ENCODE measurements around the gene UBA1. TPM values are rescaled to one million over a fixed set of nuclear protein-coding genes. Genes with fewer than 3 reads are reported as not detected.

The UBA1 gene
- total RNA-seq, 1 experiment from 2014 or later, result 275 TPM

DNA sequence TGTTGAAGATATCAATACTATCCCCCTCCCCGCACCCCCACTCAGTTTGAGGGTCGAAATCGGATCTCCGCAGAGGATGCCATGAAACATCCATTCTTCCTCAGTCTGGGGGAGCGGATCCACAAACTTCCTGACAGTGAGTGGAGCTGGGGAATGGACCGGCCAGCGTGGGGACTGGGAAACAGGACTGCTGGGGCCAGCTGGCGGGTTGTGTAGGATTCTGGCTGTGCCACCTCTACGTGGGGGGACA lies 33.6 kb downstream of the UBA1 start:
- Histone ChIP-seq H3K4me2 (ENCODE audit: low read length) (no peak overlapping the region), H2AFZ (ENCODE audit: low read depth, low read length, poor library complexity, severe bottlenecking) (no peak overlapping the region), H4K20me1 (ENCODE audit: insufficient read depth) (no peaks in the 10 kb centered on the region), H3K9ac (ENCODE audit: low read length) (no peak overlapping the region), H3K36me3 (ENCODE audit: control insufficient read depth in 1 of 2, insufficient read depth in 2 of 2, low read length in 2 of 2) (peaks cover 14 to 23% of the 10 kb centered on the region in 2 experiments), H3K4me1 (ENCODE audit: control insufficient read depth in 1 of 2, insufficient read depth in 2 of 2, low read length in 2 of 2) (peaks cover 2 to 9% of the 10 kb centered on the region in 2 experiments; a peak in 1 of 4 replicates), H3K9me3 (ENCODE audit: control insufficient read depth in 1 of 2, insufficient read depth in 1 of 2, low read depth in 1 of 2, low read length in 2 of 2) (no peaks in the 10 kb centered on the region), H3K4me3 (replicated peaks in 1 of 2; ENCODE audit: low read depth in 1 of 2, low read length in 2 of 2) (no peak overlapping the region), H3K9me2 (ENCODE audit: insufficient read depth) (no peaks in the 10 kb centered on the region), H3K79me2 (ENCODE audit: insufficient read depth, low read length) (peaks cover 12% of the 10 kb centered on the region), H3K27me3 (ENCODE audit: insufficient read depth, low read length) (no peaks in the 10 kb centered on the region), H3K27ac (ENCODE audit: low read depth, low read length) (no peak overlapping the region)
- no peak for TF ChIP-seq SP1 (IDR thresholded peaks at IDR 0.05; ENCODE audit: low read depth)
- TF ChIP-seq, protein P1, sequence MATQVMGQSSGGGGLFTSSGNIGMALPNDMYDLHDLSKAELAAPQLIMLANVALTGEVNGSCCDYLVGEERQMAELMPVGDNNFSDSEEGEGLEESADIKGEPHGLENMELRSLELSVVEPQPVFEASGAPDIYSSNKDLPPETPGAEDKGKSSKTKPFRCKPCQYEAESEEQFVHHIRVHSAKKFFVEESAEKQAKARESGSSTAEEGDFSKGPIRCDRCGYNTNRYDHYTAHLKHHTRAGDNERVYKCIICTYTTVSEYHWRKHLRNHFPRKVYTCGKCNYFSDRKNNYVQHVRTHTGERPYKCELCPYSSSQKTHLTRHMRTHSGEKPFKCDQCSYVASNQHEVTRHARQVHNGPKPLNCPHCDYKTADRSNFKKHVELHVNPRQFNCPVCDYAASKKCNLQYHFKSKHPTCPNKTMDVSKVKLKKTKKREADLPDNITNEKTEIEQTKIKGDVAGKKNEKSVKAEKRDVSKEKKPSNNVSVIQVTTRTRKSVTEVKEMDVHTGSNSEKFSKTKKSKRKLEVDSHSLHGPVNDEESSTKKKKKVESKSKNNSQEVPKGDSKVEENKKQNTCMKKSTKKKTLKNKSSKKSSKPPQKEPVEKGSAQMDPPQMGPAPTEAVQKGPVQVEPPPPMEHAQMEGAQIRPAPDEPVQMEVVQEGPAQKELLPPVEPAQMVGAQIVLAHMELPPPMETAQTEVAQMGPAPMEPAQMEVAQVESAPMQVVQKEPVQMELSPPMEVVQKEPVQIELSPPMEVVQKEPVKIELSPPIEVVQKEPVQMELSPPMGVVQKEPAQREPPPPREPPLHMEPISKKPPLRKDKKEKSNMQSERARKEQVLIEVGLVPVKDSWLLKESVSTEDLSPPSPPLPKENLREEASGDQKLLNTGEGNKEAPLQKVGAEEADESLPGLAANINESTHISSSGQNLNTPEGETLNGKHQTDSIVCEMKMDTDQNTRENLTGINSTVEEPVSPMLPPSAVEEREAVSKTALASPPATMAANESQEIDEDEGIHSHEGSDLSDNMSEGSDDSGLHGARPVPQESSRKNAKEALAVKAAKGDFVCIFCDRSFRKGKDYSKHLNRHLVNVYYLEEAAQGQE (IDR thresholded peaks at IDR 0.05; ENCODE audit: low read depth), result no peak
- TF ChIP-seq, protein P2, sequence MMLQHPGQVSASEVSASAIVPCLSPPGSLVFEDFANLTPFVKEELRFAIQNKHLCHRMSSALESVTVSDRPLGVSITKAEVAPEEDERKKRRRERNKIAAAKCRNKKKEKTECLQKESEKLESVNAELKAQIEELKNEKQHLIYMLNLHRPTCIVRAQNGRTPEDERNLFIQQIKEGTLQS (IDR thresholded peaks at IDR 0.05), result no peak
- no peak for TF ChIP-seq CBX3 (IDR thresholded peaks at IDR 0.05; ENCODE audit: low read depth)
- no peak for TF ChIP-seq POLR2A (IDR thresholded peaks at IDR 0.05; ENCODE audit: borderline replicate concordance, extremely low read depth, insufficient read depth, insufficient read length)
- TF ChIP-seq TCF7L2 (IDR thresholded peaks at IDR 0.05; ENCODE audit: borderline replicate concordance, extremely low read depth, insufficient read depth, insufficient read length), result no peak
- no peak for TF ChIP-seq FOSL1 (IDR thresholded peaks at IDR 0.05; ENCODE audit: low read depth)
- TF ChIP-seq SRF (IDR thresholded peaks at IDR 0.05; ENCODE audit: low read depth), result no peak
- TF ChIP-seq ZFX (IDR thresholded peaks at IDR 0.05), result no peak
- no peak for TF ChIP-seq EZH2 (IDR thresholded peaks at IDR 0.05)
- TF ChIP-seq, protein P3, sequence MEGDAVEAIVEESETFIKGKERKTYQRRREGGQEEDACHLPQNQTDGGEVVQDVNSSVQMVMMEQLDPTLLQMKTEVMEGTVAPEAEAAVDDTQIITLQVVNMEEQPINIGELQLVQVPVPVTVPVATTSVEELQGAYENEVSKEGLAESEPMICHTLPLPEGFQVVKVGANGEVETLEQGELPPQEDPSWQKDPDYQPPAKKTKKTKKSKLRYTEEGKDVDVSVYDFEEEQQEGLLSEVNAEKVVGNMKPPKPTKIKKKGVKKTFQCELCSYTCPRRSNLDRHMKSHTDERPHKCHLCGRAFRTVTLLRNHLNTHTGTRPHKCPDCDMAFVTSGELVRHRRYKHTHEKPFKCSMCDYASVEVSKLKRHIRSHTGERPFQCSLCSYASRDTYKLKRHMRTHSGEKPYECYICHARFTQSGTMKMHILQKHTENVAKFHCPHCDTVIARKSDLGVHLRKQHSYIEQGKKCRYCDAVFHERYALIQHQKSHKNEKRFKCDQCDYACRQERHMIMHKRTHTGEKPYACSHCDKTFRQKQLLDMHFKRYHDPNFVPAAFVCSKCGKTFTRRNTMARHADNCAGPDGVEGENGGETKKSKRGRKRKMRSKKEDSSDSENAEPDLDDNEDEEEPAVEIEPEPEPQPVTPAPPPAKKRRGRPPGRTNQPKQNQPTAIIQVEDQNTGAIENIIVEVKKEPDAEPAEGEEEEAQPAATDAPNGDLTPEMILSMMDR (IDR thresholded peaks at IDR 0.05 in 2 of 3, conservative IDR thresholded peaks at IDR 0.05 in 1 of 3; ENCODE audit: borderline replicate concordance in 1 of 3, insufficient read depth in 1 of 3, low read depth in 2 of 3, low read length in 2 of 3), result no peak
- no peak for TF ChIP-seq ELF1 (IDR thresholded peaks at IDR 0.05; ENCODE audit: borderline replicate concordance, low read depth)
- TF ChIP-seq, protein P4, sequence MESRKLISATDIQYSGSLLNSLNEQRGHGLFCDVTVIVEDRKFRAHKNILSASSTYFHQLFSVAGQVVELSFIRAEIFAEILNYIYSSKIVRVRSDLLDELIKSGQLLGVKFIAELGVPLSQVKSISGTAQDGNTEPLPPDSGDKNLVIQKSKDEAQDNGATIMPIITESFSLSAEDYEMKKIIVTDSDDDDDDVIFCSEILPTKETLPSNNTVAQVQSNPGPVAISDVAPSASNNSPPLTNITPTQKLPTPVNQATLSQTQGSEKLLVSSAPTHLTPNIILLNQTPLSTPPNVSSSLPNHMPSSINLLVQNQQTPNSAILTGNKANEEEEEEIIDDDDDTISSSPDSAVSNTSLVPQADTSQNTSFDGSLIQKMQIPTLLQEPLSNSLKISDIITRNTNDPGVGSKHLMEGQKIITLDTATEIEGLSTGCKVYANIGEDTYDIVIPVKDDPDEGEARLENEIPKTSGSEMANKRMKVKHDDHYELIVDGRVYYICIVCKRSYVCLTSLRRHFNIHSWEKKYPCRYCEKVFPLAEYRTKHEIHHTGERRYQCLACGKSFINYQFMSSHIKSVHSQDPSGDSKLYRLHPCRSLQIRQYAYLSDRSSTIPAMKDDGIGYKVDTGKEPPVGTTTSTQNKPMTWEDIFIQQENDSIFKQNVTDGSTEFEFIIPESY (IDR thresholded peaks at IDR 0.05; ENCODE audit: extremely low read depth, insufficient replicate concordance, low read length), result no peak
- no peak for TF ChIP-seq ZNF274 (IDR thresholded peaks at IDR 0.05; ENCODE audit: low read depth, low read length)
- no peak for TF ChIP-seq SIN3A (IDR thresholded peaks at IDR 0.05; ENCODE audit: low read depth)
- TF ChIP-seq RAD21 (IDR thresholded peaks at IDR 0.05; ENCODE audit: low read depth), result no peak
- TF ChIP-seq POLR2AphosphoS5 (IDR thresholded peaks at IDR 0.05; ENCODE audit: low read depth, low read length), result no peak
- TF ChIP-seq, protein P5, sequence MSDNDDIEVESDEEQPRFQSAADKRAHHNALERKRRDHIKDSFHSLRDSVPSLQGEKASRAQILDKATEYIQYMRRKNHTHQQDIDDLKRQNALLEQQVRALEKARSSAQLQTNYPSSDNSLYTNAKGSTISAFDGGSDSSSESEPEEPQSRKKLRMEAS (IDR thresholded peaks at IDR 0.05), result no peak
- TF ChIP-seq YY1 (IDR thresholded peaks at IDR 0.05; ENCODE audit: extremely low read depth, insufficient replicate concordance, low read depth, low read length), result no peak
- no peak for TF ChIP-seq JUND (IDR thresholded peaks at IDR 0.05)
- CTCF ChIA-PET, result no interaction called here
- BruUV-seq (replicated peaks), result no TSS peak
- POLR2A ChIA-PET, result no interaction called here
- RAD21 ChIA-PET (ENCODE audit: low non-redundant PET in 1 of 2, low total read pairs in 2 of 2, uncharacterized antibody in 2 of 2, unreplicated experiment in 2 of 2), result no interaction called here
- DNase-seq (ENCODE audit: low read depth, low spot score) (no peak), ATAC-seq (no peak)
- intact Hi-C loops (cut with micrococcal nuclease), result no loop called here
